PC-9 (cell line): ENCODE measurements around the gene GCK. TPM values are rescaled to one million over a fixed set of nuclear protein-coding genes. Genes with fewer than 3 reads are reported as not detected.

ENCODE experiments used
- BruUV-seq: library from RNA; stranded (reverse); fragments of 400-500 nt; replicated peaks from 2 replicates; lab custom pipeline; 2021; lab: Mats Ljungman, UMichigan
- CTCF ChIA-PET: fragments of 300-600 bp; sonication (Branson Sonifier 250); formaldehyde crosslinking; loops from one replicate; lab custom pipeline; 2022; ENCODE audit warnings: antibody characterized with exemption; lab: Charles Lee
- POLR2A ChIA-PET: fragments of 300-600 bp; sonication (Branson Sonifier 250); formaldehyde crosslinking; loops from one replicate; lab custom pipeline; 2022; ENCODE audit warnings: antibody characterized with exemption; ENCODE audit not compliant: unreplicated experiment; lab: Charles Lee
- DNase-seq, 2 experiments: peaks; one replicate each; pipeline versions ENCODE4 v3.0.0 to v3.0.0-alpha.2; 2015 to 2022; ENCODE audit warnings: mixed read lengths in 1 of 2
- H2AFZ ChIP-seq: fragments of 200-600 bp; sonication (generic); 2 replicates; pipeline ENCODE4 v1.8.1; 2017; ENCODE audit warnings: antibody characterized with exemption
- H3F3A ChIP-seq: fragments of 200-600 bp; sonication (generic); 2 replicates; pipeline ENCODE4 v1.8.1; 2017; ENCODE audit warnings: antibody characterized with exemption, mild to moderate bottlenecking, low read depth; ENCODE audit not compliant: insufficient read depth
- H3K27ac ChIP-seq: fragments of 200-600 bp; sonication (generic); 2 replicates; pipeline ENCODE4 v1.6.1; 2016; ENCODE audit warnings: mixed run types
- H3K27me3 ChIP-seq: fragments of 200-600 bp; sonication (generic); 2 replicates; pipeline ENCODE4 v1.6.1; 2016; ENCODE audit warnings: low read depth, mixed run types; ENCODE audit not compliant: insufficient read depth
- H3K36me3 ChIP-seq: fragments of 200-600 bp; sonication (generic); 2 replicates; pipeline ENCODE4 v1.6.1; 2016; ENCODE audit warnings: low read depth, mixed run types
- H3K4me1 ChIP-seq: fragments of 200-600 bp; sonication (generic); replicated peaks from 2 replicates; pipeline ENCODE4 v1.6.1; 2016; ENCODE audit warnings: mixed run types; ENCODE audit not compliant: insufficient read depth
- H3K4me2 ChIP-seq: fragments of 200-600 bp; sonication (generic); 2 replicates; pipeline ENCODE4 v1.6.1; 2017; ENCODE audit warnings: mixed run types
- H3K4me3 ChIP-seq: fragments of 200-600 bp; sonication (generic); 2 replicates; pipeline ENCODE4 v1.6.1; 2016; ENCODE audit warnings: mixed run types
- H3K79me2 ChIP-seq: fragments of 200-600 bp; sonication (generic); 2 replicates; pipeline ENCODE4 v1.6.1; 2017; ENCODE audit warnings: low read depth, mixed run types
- H3K9me2 ChIP-seq: fragments of 200-600 bp; sonication (generic); 2 replicates; pipeline ENCODE4 v1.8.1; 2017; ENCODE audit warnings: mild to moderate bottlenecking; ENCODE audit not compliant: insufficient read depth
- H3K9me3 ChIP-seq: fragments of 200-600 bp; sonication (generic); 2 replicates; pipeline ENCODE4 v1.8.1; 2016; ENCODE audit warnings: low read depth; ENCODE audit not compliant: insufficient read depth
- H4K20me1 ChIP-seq: fragments of 200-600 bp; sonication (generic); 2 replicates; pipeline ENCODE4 v1.8.1; 2017; ENCODE audit not compliant: insufficient read depth
- CTCF ChIP-seq: fragments of 200-600 bp; sonication (generic); conservative IDR thresholded peaks from 2 replicates; pipeline ENCODE4 v1.6.1; 2017; ENCODE audit warnings: mixed run types, antibody characterized with exemption, mild to moderate bottlenecking, moderate library complexity
- EZH2 ChIP-seq: fragments of 200-600 bp; sonication (generic); IDR thresholded peaks from 2 replicates; pipeline ENCODE4 v1.8.0; 2017; ENCODE audit warnings: antibody characterized with exemption, low read depth
- intact Hi-C: fragments of 100-400 bp; cut with micrococcal nuclease; formaldehyde crosslinking; loops from one replicate; pipeline ENCODE4 v1.10.0; 2022; ENCODE audit not compliant: unreplicated experiment
- total RNA-seq: library from RNA; stranded (reverse); gene quantifications from 2 replicates; pipeline ENCODE4 v1.2.3, GENCODE V29; 2021

Gene GCK
- total RNA-seq, 1 experiment from 2014 or later: not detected

GRCh38 chr7:44112231-44112996, 76.8 kb downstream of the GCK start:
- Histone ChIP-seq H4K20me1 (no peaks in the 10 kb centered on the region), H3F3A (peaks cover 10% of the 10 kb centered on the region; the same call in 1 of the 2 replicates), H3K4me2 (no peak overlapping the region), H3K36me3 (peaks cover 6% of the 10 kb centered on the region; the same call in 1 of the 2 replicates), H3K4me3 (no peak overlapping the region), H3K27ac (no peak overlapping the region), H2AFZ (no peak overlapping the region), H3K27me3 (no peaks in the 10 kb centered on the region), H3K9me2 (no peaks in the 10 kb centered on the region), H3K4me1 (no peaks in the 10 kb centered on the region), H3K9me3 (no peaks in the 10 kb centered on the region), H3K79me2 (no peaks in the 10 kb centered on the region)
- CTCF ChIA-PET: no interaction called here
- TF ChIP-seq EZH2 (no peak), CTCF (no peak)
- intact Hi-C loops: no loop called here
- no peak for DNase-seq
- POLR2A ChIA-PET: no interaction called here
- BruUV-seq: no TSS peak

- TF ChIP-seq EZH2 (no peak), CTCF (no peak)
- POLR2A ChIA-PET: no interaction called here
- Histone ChIP-seq H3F3A (peaks cover 10% of the 10 kb centered on the region; the same call in 1 of the 2 replicates), H3K79me2 (no peaks in the 10 kb centered on the region), H3K27me3 (no peaks in the 10 kb centered on the region), H3K4me3 (no peak overlapping the region), H3K9me2 (no peaks in the 10 kb centered on the region), H3K4me1 (no peaks in the 10 kb centered on the region), H3K36me3 (peaks cover 6% of the 10 kb centered on the region; the same call in 1 of the 2 replicates), H3K27ac (no peak overlapping the region), H3K9me3 (no peaks in the 10 kb centered on the region), H4K20me1 (no peaks in the 10 kb centered on the region), H2AFZ (no peak overlapping the region), H3K4me2 (no peak overlapping the region)
- intact Hi-C loops: no loop called here
- no TSS peak for BruUV-seq
- DNase-seq: no peak
- CTCF ChIA-PET: no interaction called here
Observed at GRCh38 chr7:44111761-44112160, 77.5 kb downstream of the GCK start.

GRCh38 chr7:44110719-44111635, 78.3 kb downstream of the GCK start:
- no peaks in the 10 kb centered on the region for H3K79me2 ChIP-seq
- peaks cover under 1% of the 10 kb centered on the region; the same call in 1 of the 2 replicates for H3K36me3 ChIP-seq
- no peaks in the 10 kb centered on the region for H3K27me3 ChIP-seq
- H3K9me3 ChIP-seq: no peaks in the 10 kb centered on the region
- no peak overlapping the region for H3K27ac ChIP-seq
- H3K4me3 ChIP-seq: no peak overlapping the region
- ChIA-PET POLR2A (interaction anchor here (0.7 kb wide), 1 partner anchor 72 kb away, joined by 3 read pairs; no protein-coding TSS in a partner anchor), CTCF (no interaction called here)
- H3K4me1 ChIP-seq: no peaks in the 10 kb centered on the region
- no peak for DNase-seq
- H3K4me2 ChIP-seq: no peak overlapping the region
- no peak overlapping the region for H2AFZ ChIP-seq
- BruUV-seq: no TSS peak
- no peaks in the 10 kb centered on the region for H4K20me1 ChIP-seq
- H3K9me2 ChIP-seq: no peaks in the 10 kb centered on the region
- intact Hi-C loops: no loop called here
- H3F3A ChIP-seq: peaks cover 11% of the 10 kb centered on the region; the same call in 1 of the 2 replicates
- no peak for TF ChIP-seq CTCF
- TF ChIP-seq EZH2: no peak
